ENCODE data around the gene ACACB. TPM values are rescaled to one million over a fixed set of nuclear protein-coding genes. Genes with fewer than 3 reads are reported as not detected.

Gene ACACB
- total and polyA plus RNA-seq, 2 experiments from 2014 or later, result 6.2 to 15.4 TPM

DNA sequence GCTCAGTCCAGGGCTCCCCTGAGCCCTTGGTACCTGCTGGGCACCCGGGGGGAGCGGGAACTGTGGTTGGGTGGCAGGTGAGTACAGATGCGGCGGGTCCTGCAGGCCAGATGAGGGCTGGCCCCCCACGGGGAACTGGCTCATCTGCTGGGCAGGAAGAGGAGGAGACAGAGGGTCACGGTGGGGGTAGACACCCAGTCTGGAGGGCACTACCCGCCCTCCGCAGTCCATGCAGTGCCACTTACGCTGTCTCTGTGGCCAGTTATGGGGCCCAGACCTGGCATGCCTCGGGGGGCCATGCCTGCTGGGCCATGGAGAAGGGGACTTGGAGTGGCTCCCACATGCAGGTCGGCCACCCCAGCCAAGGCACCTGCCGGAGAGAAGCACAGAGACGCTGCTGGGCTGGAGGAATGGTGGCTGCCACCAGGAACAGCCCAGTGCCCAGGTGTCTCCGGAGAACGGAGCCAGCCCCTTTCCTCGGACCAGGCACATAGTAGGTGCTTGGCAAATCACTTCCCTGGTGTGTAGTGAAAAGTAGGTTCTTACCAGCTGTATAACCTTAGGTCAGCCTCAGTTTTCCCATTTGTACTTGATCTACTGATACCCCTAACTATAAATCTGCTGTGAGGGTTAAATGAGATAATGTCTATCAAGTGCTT lies 171.6 kb downstream of the ACACB start (continued):
- TF ChIP-seq, protein P1, sequence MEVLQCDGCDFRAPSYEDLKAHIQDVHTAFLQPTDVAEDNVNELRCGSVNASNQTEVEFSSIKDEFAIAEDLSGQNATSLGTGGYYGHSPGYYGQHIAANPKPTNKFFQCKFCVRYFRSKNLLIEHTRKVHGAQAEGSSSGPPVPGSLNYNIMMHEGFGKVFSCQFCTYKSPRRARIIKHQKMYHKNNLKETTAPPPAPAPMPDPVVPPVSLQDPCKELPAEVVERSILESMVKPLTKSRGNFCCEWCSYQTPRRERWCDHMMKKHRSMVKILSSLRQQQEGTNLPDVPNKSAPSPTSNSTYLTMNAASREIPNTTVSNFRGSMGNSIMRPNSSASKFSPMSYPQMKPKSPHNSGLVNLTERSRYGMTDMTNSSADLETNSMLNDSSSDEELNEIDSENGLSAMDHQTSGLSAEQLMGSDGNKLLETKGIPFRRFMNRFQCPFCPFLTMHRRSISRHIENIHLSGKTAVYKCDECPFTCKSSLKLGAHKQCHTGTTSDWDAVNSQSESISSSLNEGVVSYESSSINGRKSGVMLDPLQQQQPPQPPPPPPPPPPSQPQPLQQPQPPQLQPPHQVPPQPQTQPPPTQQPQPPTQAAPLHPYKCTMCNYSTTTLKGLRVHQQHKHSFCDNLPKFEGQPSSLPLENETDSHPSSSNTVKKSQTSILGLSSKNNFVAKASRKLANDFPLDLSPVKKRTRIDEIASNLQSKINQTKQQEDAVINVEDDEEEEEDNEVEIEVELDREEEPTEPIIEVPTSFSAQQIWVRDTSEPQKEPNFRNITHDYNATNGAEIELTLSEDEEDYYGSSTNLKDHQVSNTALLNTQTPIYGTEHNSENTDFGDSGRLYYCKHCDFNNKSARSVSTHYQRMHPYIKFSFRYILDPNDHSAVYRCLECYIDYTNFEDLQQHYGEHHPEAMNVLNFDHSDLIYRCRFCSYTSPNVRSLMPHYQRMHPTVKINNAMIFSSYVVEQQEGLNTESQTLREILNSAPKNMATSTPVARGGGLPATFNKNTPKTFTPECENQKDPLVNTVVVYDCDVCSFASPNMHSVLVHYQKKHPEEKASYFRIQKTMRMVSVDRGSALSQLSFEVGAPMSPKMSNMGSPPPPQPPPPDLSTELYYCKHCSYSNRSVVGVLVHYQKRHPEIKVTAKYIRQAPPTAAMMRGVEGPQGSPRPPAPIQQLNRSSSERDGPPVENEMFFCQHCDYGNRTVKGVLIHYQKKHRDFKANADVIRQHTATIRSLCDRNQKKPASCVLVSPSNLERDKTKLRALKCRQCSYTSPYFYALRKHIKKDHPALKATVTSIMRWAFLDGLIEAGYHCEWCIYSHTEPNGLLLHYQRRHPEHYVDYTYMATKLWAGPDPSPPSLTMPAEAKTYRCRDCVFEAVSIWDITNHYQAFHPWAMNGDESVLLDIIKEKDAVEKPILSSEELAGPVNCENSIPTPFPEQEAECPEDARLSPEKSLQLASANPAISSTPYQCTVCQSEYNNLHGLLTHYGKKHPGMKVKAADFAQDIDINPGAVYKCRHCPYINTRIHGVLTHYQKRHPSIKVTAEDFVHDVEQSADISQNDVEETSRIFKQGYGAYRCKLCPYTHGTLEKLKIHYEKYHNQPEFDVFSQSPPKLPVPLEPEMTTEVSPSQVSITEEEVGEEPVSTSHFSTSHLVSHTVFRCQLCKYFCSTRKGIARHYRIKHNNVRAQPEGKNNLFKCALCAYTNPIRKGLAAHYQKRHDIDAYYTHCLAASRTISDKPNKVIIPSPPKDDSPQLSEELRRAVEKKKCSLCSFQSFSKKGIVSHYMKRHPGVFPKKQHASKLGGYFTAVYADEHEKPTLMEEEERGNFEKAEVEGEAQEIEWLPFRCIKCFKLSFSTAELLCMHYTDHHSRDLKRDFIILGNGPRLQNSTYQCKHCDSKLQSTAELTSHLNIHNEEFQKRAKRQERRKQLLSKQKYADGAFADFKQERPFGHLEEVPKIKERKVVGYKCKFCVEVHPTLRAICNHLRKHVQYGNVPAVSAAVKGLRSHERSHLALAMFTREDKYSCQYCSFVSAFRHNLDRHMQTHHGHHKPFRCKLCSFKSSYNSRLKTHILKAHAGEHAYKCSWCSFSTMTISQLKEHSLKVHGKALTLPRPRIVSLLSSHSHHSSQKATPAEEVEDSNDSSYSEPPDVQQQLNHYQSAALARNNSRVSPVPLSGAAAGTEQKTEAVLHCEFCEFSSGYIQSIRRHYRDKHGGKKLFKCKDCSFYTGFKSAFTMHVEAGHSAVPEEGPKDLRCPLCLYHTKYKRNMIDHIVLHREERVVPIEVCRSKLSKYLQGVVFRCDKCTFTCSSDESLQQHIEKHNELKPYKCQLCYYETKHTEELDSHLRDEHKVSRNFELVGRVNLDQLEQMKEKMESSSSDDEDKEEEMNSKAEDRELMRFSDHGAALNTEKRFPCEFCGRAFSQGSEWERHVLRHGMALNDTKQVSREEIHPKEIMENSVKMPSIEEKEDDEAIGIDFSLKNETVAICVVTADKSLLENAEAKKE (CRISPR knock-in tag; IDR thresholded peaks at IDR 0.05), result no peak
- TF ChIP-seq, protein P2, sequence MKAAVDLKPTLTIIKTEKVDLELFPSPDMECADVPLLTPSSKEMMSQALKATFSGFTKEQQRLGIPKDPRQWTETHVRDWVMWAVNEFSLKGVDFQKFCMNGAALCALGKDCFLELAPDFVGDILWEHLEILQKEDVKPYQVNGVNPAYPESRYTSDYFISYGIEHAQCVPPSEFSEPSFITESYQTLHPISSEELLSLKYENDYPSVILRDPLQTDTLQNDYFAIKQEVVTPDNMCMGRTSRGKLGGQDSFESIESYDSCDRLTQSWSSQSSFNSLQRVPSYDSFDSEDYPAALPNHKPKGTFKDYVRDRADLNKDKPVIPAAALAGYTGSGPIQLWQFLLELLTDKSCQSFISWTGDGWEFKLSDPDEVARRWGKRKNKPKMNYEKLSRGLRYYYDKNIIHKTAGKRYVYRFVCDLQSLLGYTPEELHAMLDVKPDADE (IDR thresholded peaks at IDR 0.05), result no peak
- no peak for TF ChIP-seq POLR2AphosphoS5 (IDR thresholded peaks at IDR 0.05; ENCODE audit: low read depth)

DNA sequence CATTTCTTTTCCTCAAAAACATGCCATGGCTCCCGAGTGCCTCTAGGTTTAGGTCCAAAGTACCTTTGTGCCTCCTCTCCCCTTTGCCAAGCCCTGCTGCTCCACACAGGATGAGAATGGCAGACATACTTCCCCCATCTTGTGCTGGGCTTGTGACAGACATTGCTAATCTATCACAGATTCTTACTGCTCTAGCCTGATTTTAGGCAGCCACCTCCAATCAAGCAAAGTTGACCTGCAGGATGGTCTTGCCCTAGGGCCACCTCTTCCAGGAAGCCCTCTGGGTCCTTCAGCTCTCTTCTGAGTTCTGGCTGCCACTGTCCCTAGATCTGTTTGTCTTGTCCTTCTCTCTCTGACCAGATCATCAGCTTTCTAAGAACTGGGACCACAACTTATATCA lies 172.2 kb downstream of the ACACB start:
- Mint-ChIP-seq H3K36me3 (ENCODE audit: low read depth) (no peaks in the 10 kb centered on the region; the same call in 2 of the 3 replicates), H3K27ac (no peak overlapping the region), H3K9me3 (no peaks in the 10 kb centered on the region), H3K4me3 (peak overlapping the region; percentile 66), H3K27me3 (ENCODE audit: insufficient read depth, low read depth, poor library complexity) (peaks cover 8% of the 10 kb centered on the region), H3K4me1 (peaks cover 13% of the 10 kb centered on the region)
- H3K4me1 ChIP-seq (ENCODE audit: insufficient read depth), result no peaks in the 10 kb centered on the region; the same call in 1 of the 2 replicates
- H3K27ac ChIP-seq (ENCODE audit: low read depth), result no peak overlapping the region
- H4K20me1 ChIP-seq (replicated peaks; ENCODE audit: insufficient read depth), result no peaks in the 10 kb centered on the region
- H3F3A ChIP-seq (replicated peaks; ENCODE audit: low read depth), result no peaks in the 10 kb centered on the region
- H3K9me2 ChIP-seq (ENCODE audit: insufficient read depth), result no peaks in the 10 kb centered on the region
- no peaks in the 10 kb centered on the region for H3K27me3 ChIP-seq (ENCODE audit: insufficient read depth)
- H3K36me3 ChIP-seq (ENCODE audit: insufficient read depth), result no peaks in the 10 kb centered on the region
- H3K79me2 ChIP-seq (replicated peaks; ENCODE audit: insufficient read depth), result no peaks in the 10 kb centered on the region
- H2AFZ ChIP-seq, result no peak overlapping the region
- H3K4me3 ChIP-seq, result no peak overlapping the region
- DNase-seq (ENCODE audit: low spot score) (peak; percentile 49), ATAC-seq (no peak)
- H3K4me2 ChIP-seq, result no peak overlapping the region
- TF ChIP-seq EZH2phosphoT487 (IDR thresholded peaks at IDR 0.05; ENCODE audit: unreplicated experiment), result no peak
- TF ChIP-seq ZNF114 (CRISPR knock-in tag; IDR thresholded peaks at IDR 0.05), result no peak
- TF ChIP-seq ZNF331 (CRISPR knock-in tag; IDR thresholded peaks at IDR 0.05; ENCODE audit: low read depth), result no peak
- TF ChIP-seq NANOG (IDR thresholded peaks at IDR 0.05; ENCODE audit: borderline replicate concordance), result no peak
- TF ChIP-seq, protein P3, sequence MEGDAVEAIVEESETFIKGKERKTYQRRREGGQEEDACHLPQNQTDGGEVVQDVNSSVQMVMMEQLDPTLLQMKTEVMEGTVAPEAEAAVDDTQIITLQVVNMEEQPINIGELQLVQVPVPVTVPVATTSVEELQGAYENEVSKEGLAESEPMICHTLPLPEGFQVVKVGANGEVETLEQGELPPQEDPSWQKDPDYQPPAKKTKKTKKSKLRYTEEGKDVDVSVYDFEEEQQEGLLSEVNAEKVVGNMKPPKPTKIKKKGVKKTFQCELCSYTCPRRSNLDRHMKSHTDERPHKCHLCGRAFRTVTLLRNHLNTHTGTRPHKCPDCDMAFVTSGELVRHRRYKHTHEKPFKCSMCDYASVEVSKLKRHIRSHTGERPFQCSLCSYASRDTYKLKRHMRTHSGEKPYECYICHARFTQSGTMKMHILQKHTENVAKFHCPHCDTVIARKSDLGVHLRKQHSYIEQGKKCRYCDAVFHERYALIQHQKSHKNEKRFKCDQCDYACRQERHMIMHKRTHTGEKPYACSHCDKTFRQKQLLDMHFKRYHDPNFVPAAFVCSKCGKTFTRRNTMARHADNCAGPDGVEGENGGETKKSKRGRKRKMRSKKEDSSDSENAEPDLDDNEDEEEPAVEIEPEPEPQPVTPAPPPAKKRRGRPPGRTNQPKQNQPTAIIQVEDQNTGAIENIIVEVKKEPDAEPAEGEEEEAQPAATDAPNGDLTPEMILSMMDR (conservative IDR thresholded peaks at IDR 0.05; ENCODE audit: low read depth in 2 of 2), result no peak
- no peak for TF ChIP-seq JUNB (IDR thresholded peaks at IDR 0.05; ENCODE audit: unreplicated experiment)
- no peak for TF ChIP-seq POLR2AphosphoS5 (IDR thresholded peaks at IDR 0.05; ENCODE audit: low read depth)
- TF ChIP-seq, protein P4, sequence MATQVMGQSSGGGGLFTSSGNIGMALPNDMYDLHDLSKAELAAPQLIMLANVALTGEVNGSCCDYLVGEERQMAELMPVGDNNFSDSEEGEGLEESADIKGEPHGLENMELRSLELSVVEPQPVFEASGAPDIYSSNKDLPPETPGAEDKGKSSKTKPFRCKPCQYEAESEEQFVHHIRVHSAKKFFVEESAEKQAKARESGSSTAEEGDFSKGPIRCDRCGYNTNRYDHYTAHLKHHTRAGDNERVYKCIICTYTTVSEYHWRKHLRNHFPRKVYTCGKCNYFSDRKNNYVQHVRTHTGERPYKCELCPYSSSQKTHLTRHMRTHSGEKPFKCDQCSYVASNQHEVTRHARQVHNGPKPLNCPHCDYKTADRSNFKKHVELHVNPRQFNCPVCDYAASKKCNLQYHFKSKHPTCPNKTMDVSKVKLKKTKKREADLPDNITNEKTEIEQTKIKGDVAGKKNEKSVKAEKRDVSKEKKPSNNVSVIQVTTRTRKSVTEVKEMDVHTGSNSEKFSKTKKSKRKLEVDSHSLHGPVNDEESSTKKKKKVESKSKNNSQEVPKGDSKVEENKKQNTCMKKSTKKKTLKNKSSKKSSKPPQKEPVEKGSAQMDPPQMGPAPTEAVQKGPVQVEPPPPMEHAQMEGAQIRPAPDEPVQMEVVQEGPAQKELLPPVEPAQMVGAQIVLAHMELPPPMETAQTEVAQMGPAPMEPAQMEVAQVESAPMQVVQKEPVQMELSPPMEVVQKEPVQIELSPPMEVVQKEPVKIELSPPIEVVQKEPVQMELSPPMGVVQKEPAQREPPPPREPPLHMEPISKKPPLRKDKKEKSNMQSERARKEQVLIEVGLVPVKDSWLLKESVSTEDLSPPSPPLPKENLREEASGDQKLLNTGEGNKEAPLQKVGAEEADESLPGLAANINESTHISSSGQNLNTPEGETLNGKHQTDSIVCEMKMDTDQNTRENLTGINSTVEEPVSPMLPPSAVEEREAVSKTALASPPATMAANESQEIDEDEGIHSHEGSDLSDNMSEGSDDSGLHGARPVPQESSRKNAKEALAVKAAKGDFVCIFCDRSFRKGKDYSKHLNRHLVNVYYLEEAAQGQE (IDR thresholded peaks at IDR 0.05; ENCODE audit: unreplicated experiment), result no peak

Data from GM23338 (cell line).